Measurements from ENCODE around the gene RCE1. TPM values are rescaled to one million over a fixed set of nuclear protein-coding genes. Genes with fewer than 3 reads are reported as not detected.
A peak's percentile ranks its signal among the peaks of the same experiment; 100 is the strongest.

Gene RCE1
- total RNA-seq, 2 donors from 2014 or later = 22.2 to 38.0 TPM

DNA sequence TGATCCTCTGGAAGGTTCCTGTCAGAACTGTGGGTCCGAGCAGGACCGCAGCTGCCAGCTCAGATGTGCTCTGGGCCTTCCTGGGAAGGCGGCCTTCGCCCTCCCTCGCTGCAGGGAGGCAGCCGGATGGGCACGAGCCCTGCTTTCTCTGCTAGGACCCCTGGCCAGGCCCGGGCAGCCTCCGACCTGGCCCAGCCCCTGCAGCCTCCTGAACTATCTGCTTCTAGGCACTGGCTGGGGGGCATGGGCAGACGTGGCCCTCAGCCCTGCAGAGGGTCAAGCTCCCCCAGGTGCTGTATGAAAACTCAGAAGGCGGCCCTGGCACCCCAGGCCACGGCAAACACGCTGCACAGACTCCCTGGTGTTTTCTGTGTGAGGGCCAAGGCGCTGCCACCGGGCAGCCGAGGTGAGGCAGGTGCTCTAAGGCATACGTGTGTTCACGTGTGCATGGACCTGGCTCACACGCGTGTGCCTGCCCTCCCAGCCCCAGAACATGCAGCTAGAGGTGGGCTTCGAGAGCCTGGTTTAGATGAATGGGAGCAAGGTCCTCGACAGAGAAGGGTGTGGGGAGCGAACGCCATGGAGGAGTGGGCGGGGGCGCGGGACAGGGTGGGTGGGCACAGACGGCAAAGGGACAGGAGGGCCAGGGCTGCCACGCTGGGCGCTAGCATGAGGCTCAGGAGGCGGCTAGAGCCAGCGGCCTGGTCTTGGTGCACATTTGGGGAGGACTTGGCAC is 18.0 kb downstream of the RCE1 start:
- ATAC-seq = no peak
- Mint-ChIP-seq H3K27ac (no peak overlapping the region), H3K9me3 (no peaks in the 10 kb centered on the region), H3K36me3 (no peaks in the 10 kb centered on the region)
- DNase-seq (ENCODE audit: low spot score in 2 of 2) = no peak

DNA sequence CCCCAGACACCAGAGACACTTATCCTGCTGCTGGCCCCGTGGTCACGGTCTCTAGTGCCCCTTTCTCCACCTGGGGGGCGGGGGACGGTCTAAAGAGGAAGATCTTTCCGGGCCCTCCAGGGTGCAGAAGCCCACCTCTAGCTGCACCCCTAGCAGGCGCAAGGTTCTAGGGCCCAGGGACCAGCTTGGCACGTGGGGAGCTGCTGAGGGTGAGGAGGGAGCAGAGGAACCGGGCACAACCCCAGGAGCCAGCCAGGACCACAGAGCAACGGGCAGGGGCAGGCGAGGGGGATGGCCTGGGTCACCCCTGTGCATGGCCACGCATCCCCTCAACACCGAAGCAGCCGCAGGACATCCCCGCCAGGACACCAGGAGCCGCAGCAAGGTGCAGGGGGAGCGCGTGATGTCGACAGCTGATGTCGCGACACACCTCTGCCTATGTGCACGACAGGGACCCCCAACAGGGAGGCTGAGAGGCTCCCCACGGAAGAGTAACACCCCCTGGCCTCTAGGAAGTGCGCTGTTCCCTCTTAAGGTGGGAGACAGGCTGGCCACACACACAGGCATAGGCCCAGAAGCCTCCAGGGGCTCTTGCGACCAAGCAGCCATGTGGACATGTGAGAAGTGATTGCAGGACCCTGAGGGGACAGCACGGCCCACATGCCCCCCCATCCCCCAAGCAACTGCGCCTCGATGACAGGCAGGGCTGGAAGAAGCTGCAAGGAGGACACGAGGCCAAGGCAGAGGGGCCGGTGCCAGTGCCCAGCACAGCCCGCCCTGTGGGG is 18.7 kb downstream of the RCE1 start:
- Mint-ChIP-seq H3K36me3 (no peaks in the 10 kb centered on the region), H3K27ac (no peak overlapping the region), H3K9me3 (no peaks in the 10 kb centered on the region)
- DNase-seq (ENCODE audit: low spot score in 2 of 2) (no peak), ATAC-seq (no peak)

DNA sequence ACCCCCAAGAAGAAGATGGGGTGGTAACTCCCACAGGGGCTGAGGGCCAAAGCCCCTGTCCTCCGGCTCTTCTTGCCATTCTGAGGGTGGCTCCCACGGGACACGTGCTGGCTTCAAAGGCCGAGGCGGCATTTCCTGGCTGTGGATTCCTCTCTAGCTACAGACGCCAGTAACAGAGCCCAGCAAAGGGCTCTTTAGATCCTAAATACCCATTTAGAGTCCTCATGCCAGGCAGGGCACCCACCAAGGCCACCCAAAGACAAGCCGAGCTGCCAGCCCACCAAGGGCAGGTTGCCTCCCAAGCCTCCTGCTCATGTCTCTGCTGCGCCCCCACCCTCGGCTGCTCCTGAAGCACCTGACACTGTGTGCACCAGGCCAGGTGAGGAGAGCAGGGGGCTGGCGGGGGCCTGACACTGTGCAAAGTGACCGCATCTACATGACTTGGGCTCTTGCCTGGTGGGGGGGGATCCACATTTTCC is 19.4 kb downstream of the RCE1 start:
- DNase-seq (ENCODE audit: low spot score in 2 of 2) (no peak), ATAC-seq (no peak)
- no peak overlapping the region for H3K27ac Mint-ChIP-seq
- no peaks in the 10 kb centered on the region for H3K9me3 Mint-ChIP-seq
- H3K36me3 Mint-ChIP-seq = no peaks in the 10 kb centered on the region

DNA sequence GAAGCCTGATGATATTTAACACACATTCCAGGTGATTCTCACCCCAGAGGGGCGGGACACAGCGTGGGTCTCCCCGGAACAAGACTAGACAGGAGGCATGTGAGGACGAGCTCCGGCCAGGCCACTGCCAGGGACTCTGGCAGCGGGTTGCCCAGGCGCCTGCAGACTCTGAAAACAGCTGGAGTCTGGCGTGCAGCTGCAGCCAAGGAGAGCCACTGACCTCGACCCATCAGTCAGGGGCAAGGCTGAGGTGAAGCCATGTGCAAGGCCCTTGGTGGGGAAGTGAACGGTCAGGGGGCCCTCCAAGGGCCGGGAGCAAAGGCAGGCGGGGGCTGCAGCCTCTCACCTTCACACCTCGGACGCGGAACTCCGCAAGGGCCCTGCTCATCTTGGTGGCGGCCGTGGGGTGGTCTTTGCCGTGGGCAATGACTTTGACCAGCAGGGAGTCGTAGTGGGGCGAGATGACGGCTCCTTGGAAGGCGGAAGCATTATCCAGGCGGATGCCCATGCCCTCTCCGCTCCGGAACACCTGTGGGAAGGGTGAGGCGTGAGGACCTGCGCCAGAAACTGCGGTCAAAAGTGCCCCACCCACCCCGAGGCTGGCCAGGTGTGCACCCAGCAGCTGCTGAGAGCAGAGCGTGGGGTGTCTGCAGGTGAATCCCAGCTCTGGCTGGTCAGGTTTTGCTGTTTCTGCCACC is 20.3 kb downstream of the RCE1 start:
- no peak overlapping the region for H3K27ac Mint-ChIP-seq
- ATAC-seq = no peak
- H3K9me3 Mint-ChIP-seq = no peaks in the 10 kb centered on the region

DNA sequence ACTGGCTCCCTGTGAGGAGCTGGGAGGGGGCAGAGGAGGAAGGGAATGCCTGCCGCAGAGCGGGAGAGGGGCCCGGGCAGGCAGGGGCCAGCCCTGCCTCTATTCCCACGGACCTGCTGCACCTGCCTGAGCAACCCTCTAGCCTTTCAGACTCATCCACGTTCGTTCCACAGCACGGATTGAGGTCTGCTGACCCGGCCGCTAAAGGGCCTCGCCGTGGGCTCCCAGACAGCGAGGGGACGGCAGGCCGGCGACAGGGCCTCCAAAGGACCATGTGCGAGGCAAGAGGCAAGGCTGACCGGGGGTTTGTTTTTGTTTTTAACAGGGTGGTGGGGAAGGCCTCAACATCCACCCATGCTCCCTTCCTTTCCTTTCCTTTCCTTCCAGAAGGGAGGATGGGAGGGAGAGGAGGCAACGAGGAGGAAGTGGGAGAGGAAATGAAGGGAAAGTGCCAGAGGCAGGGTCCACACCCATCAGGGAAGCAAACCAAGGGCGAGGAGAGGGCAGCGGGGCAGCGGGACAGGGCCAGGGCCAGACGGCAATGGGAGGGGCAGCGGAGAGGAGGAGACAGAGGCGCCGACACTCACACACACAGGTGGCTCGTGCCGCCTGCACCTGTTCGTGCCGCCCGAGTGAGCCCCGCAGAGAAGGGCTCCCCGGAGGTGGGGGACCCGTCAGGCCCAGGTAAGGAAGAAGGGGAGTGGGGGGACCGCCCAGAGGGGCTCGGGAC is 21.1 kb downstream of the RCE1 start:
- Mint-ChIP-seq H3K36me3 (no peaks in the 10 kb centered on the region), H3K27ac (no peak overlapping the region), H3K9me3 (no peaks in the 10 kb centered on the region)
- ATAC-seq = no peak
- no peak for DNase-seq (ENCODE audit: low spot score in 2 of 2)

More for the DNA sequence above, 20.3 kb downstream of the RCE1 start:
- DNase-seq (ENCODE audit: low spot score in 2 of 2) = no peak
- no peaks in the 10 kb centered on the region for H3K36me3 Mint-ChIP-seq

DNA sequence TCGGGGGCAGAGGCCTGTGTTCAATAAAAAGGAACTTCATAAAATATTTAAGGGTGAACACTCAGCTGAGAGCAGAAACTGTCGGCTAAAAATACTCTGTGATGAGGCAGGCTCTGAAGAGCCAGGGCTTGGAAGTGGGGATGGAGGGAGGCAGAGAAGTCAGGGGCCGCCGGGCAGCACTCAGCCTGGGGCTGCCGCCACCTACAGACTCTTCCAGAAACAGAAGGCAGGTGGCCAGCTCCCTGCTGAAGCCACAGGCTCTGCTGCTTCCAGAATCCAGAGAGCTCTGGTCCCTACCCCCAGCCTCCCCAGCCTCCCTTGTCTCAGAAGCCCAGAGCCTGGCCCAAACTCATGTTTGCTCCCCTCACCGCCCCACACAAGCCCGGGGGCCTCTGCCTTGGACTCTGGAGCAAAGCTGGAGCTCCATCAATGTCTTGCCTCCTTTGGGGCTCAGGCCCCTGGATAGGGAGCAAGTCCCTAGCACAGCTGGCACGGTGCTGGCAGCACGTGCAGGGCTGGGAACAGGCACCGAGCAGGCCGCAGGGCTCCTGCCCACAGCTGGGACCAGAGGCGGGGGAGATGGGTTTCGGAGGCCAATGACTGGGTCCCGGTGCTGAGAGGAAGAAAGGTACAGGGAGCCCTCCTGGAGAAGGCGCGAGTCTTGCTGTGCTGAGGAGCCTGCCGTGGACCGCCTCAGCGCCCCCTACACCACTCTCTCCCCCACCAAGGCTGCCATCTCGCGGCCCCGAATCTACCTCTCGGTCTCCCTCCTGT is 21.9 kb downstream of the RCE1 start:
- no peak for DNase-seq (ENCODE audit: low spot score in 2 of 2)
- Mint-ChIP-seq H3K27ac (no peak overlapping the region), H3K36me3 (no peaks in the 10 kb centered on the region), H3K9me3 (no peaks in the 10 kb centered on the region)
- no peak for ATAC-seq

DNA sequence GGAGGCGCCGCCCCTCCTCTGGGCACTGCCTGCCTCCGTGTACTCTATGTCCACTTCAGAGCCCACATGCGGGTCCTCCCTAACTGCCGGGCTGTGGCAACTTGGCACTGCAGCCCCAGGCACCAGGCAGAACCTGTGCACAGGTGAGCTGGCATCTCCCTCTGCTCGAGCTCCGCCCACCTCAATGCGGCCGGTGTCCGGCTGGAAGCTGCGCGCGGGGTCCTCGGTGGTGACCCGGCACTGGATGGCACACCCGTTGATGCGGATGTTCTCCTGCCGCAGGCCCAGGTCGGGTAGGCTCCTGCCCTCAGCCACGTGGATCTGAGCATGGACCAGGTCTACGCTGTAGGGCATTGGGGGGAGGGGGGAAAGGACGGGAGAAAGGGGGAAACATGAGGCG is 22.8 kb downstream of the RCE1 start:
- Mint-ChIP-seq H3K27ac (no peak overlapping the region), H3K9me3 (no peaks in the 10 kb centered on the region), H3K36me3 (no peaks in the 10 kb centered on the region)
- DNase-seq (ENCODE audit: low spot score in 2 of 2) (no peak), ATAC-seq (no peak)

DNA sequence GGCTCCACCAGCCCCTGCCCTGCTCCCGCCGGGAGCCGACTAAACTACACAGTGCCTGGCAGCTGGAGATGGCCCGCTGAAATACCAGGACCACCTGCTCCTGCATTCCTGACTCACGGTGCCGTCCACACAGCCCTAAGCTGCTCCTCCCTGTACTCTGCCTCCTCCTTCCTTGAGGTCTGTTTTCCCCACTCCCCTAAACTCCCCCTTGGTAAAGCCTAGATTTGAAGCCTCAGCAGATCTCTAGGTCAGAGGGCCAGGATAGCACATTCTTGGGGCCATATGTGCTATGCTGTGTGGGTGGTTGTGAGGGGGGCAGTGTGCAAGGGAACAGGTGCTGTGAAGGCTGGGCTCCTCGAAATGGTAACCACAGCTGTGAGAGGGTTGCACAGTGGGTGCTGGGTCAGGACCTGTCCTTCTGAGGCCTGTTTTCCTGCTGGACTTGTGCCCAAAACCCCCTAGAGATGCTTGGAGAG is 23.3 kb downstream of the RCE1 start:
- H3K27ac Mint-ChIP-seq = no peak overlapping the region
- H3K36me3 Mint-ChIP-seq = no peaks in the 10 kb centered on the region
- DNase-seq (ENCODE audit: low spot score in 2 of 2) = no peak
- ATAC-seq = no peak
- H3K9me3 Mint-ChIP-seq = no peaks in the 10 kb centered on the region

DNA sequence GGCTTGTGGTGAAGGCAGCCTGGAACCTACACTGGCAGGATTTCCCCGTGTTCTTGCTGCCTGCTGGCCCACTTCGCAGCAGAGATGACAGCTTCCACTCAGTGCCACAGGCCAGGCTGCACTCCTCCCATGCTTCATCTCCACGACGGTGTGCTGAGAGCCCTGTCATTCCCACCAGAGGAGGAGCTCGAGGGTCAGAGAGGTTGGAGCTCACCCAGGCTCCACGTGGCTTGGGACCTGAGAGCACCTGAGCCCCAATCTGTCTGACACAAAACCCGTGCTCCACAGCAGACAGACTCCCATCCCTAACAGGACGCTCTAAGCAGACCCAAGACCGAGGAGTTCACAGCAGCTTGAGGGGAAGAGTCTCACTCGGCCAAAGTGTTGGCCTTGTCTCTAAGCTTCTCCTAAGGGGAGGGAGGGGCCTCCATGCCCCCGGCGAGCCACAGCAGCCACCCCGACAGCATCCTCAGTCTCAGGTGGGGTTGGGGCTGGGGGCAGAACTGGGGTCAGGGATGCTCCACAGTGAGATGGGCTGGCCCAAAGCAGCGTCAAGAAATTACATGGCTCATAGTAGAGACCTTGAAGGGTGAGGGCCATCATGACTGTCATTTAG is 24.3 kb downstream of the RCE1 start:
- H3K36me3 Mint-ChIP-seq = no peaks in the 10 kb centered on the region
- H3K27ac Mint-ChIP-seq = peak overlapping the region in 1 of 2 donors; percentile 51
- no peak for ATAC-seq
- DNase-seq (ENCODE audit: low spot score in 2 of 2) = no peak
- no peaks in the 10 kb centered on the region for H3K9me3 Mint-ChIP-seq

DNA sequence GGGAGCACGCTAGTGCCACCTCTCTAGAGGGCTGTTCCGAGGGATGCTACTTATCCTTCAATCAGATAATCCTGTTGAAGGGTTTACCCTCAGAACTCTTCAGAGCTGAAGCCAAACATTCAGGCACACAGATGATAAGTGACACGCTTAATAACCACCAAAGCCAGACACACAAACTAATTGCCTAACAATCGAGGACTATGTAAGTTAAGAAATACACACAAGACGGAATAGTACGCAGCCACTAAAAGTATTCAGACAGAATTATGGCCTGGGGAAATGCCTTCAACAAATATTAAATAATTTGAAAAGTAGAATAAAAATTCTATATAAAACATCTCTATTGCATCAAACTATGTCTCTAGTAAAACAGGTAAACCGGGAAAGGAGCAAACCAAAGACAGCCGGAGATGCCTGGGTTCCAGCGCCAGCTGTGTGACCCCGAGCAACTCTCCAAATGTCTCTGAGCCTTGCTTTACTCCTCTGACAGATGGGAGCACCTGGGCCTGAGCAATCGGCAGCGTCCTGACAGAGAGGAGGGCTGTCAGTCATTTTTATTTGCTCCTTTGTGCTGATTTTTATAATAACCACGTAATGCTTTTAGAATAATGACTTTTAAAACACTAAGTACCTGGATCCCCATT is 25.0 kb downstream of the RCE1 start:
- no peaks in the 10 kb centered on the region for H3K36me3 Mint-ChIP-seq
- peak overlapping the region in 1 of 2 donors; percentile 76 for H3K27ac Mint-ChIP-seq
- no peak for ATAC-seq
- no peak for DNase-seq (ENCODE audit: low spot score in 2 of 2)
- H3K9me3 Mint-ChIP-seq = no peaks in the 10 kb centered on the region

DNA sequence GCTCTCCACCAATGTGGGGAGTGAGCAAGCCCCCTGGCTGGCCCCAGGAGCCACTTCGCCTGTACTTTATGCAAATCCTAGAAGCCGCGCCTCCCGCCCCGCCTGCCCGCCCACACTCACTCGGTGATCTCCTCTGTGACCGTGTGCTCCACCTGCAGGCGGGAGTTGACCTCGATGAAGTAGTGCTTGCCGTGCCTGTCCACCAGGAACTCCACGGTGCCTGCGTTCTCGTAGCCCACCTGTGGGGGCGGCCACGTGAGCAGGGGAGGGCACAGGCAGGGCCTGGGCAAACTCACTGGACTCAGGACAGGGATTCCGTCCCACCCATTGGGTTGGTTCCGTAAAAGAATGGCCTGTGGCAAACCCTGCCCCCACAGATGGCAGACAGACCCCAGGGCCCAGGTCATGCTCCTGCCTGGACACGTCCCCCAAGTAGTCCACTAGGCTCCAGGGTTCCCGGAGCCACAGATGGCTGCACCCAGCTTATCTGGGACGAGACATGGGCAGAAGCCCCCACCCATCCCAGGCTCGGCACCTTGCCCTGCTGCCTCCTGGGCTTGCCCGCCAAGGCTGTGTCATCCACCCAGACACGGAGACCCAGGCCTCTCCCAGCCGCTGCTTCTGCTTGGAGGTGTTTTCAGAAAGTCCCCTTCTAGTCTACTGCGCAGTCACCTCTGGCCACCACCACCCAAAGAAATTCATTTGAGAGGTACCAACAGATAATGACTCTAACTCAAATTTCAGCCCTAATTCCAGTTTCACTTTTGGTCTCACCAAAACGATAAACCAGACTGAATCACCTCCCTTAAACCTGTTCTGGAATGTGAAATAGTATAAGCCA is 25.7 kb downstream of the RCE1 start:
- Mint-ChIP-seq H3K9me3 (no peaks in the 10 kb centered on the region), H3K36me3 (no peaks in the 10 kb centered on the region), H3K27ac (peak overlapping the region in 1 of 2 donors; percentile 76)
- ATAC-seq (peak; percentile 93), DNase-seq (ENCODE audit: low spot score in 2 of 2) (peak in 1 of 2 donors; percentile 78)

DNA sequence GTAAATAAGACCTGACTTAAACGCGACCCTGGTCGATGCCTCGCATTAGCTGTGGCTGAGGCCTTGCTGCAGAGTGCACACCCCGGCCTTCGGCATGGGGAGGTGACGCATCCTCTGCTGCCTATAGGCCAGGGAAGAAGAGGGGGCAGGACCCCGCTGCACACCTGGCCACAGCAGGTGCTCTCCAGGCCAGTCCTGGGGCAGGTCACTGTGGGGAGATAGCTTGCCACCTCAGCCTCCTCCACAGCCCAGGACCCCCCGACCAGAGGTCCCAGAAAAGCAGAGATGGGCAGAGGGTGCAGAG is 26.3 kb downstream of the RCE1 start:
- H3K9me3 Mint-ChIP-seq = no peaks in the 10 kb centered on the region
- ATAC-seq (no peak), DNase-seq (ENCODE audit: low spot score in 2 of 2) (no peak)
- no peaks in the 10 kb centered on the region for H3K36me3 Mint-ChIP-seq
- no peak overlapping the region for H3K27ac Mint-ChIP-seq

DNA sequence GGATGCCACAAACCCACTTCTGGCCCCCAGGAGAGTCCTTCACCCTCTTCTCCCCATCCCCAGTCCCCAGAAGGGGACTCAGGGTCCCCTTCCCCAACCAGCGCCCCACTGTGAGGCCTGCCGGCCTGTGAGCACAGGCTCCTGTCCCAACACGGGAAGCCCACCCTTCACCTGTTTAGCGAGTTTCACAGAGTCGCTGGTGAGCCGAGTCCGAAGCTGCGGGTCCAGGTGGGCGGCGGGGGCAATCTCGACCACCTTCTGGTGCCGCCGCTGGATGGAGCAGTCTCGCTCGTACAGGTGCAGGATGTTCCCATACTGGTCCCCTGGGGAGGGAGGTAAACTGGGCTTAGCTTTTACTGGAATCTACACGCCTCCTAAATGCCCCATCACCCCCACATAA is 26.9 kb downstream of the RCE1 start:
- ATAC-seq (no peak), DNase-seq (ENCODE audit: low spot score in 2 of 2) (no peak)
- no peaks in the 10 kb centered on the region for H3K36me3 Mint-ChIP-seq
- H3K27ac Mint-ChIP-seq = no peak overlapping the region
- H3K9me3 Mint-ChIP-seq = no peaks in the 10 kb centered on the region

DNA sequence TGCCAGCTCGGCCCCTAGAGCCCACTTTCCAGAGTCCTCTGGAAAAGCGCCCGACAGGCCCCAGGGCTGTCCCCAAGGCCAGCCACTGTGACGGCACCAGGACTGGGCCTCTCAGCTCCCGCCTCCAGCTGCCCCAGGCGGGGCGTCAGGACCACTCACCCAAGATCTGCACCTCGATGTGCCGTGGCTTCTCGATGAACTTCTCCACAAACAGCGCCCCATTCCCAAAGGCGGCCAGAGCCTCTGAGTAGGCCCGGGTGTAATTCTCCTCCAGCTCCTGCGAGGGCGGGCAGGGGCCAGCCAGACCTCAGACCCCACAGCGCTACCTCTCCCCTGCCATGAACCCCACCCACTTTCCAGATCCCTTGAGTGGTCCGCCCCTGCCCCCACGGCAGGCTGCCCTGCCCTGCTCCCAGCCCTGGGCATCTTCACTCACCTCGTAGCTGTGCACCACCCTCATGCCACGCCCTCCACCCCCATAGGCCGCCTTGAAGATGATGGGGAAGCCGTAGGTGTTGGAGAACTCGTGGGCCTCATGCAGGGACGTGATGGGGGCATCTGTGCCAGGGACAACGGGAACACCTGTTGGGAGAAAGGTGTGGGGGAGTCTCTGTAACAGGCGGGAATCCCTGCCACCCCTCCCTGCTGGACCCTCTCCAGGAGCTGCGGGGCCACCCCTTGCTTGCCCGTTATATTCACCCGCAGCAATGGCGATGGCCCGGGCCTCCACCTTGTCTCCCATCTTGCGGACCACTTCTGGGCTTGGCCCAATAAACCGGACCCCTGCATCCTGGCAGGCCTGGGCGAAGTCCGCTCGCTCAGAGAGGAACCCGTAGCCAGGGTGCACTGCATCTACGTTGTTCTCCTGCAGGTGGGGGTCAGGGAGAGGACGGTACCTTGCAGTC is 27.6 kb downstream of the RCE1 start:
- no peaks in the 10 kb centered on the region for H3K9me3 Mint-ChIP-seq
- DNase-seq (ENCODE audit: low spot score in 2 of 2) (no peak), ATAC-seq (no peak)
- no peaks in the 10 kb centered on the region for H3K36me3 Mint-ChIP-seq
- H3K27ac Mint-ChIP-seq = no peak overlapping the region

Measured in activated naive CD4-positive, alpha-beta T cell treated with anti-CD3 and anti-CD28 coated beads, Interleukin-2, amount 50 U/mL, for 72 hours (primary cell).